SKM-1 (cell line): ENCODE data around the gene SLC12A1.

Source experiments
- DNase-seq: peaks from one replicate; lab custom pipeline; 2025; ENCODE audit not compliant: unreplicated experiment; lab: John Stamatoyannopoulos, UW

Gene SLC12A1

GRCh38 chr15:48205981-48206380 is at the start of gene SLC12A1:
TSS of gene SLC12A1 (plus strand) at chr15:48206302. CDS start at chr15:48207720, 1,418 bp downstream.
- no peak for DNase-seq

GRCh38 chr15:48168616-48169015 is 37.5 kb upstream of the SLC12A1 start:
- DNase-seq = no peak

GRCh38 chr15:48170981-48171380 is 35.1 kb upstream of the SLC12A1 start:
- no peak for DNase-seq

GRCh38 chr15:48175126-48175525 is 31.0 kb upstream of the SLC12A1 start:
- DNase-seq = no peak

GRCh38 chr15:48176112-48176511 is 30.0 kb upstream of the SLC12A1 start:
- DNase-seq = no peak

- DNase-seq = no peak
Measured at GRCh38 chr15:48176957-48177356, 29.1 kb upstream of the SLC12A1 start.

- DNase-seq = no peak
Measured at GRCh38 chr15:48177383-48177765, 28.7 kb upstream of the SLC12A1 start.

GRCh38 chr15:48177766-48178647 is 28.1 kb upstream of the SLC12A1 start, which contains the start of gene MYEF2:
TSS of gene MYEF2 (minus strand) at chr15:48178295. CDS start at chr15:48178237, 58 bp downstream.
- no peak for DNase-seq

- no peak for DNase-seq
Measured at GRCh38 chr15:48178648-48178931, 27.5 kb upstream of the SLC12A1 start.

- DNase-seq = no peak
Measured at GRCh38 chr15:48182749-48183148, 23.4 kb upstream of the SLC12A1 start.

GRCh38 chr15:48185529-48185928 is 20.6 kb upstream of the SLC12A1 start:
- no peak for DNase-seq

GRCh38 chr15:48186271-48186670 is 19.8 kb upstream of the SLC12A1 start:
- DNase-seq = no peak

- no peak for DNase-seq
Measured at GRCh38 chr15:48190932-48191573, 15.0 kb upstream of the SLC12A1 start.

- no peak for DNase-seq
Measured at GRCh38 chr15:48191574-48192225, 14.4 kb upstream of the SLC12A1 start, which contains the start of gene CTXN2. TSS of gene CTXN2 (plus strand) at chr15:48191665. CDS start at chr15:48201301, 9,636 bp downstream.

GRCh38 chr15:48202068-48202467 is 4.0 kb upstream of the SLC12A1 start:
- DNase-seq = no peak

- DNase-seq = no peak
Measured at GRCh38 chr15:48221261-48221660, 15.2 kb downstream of the SLC12A1 start.

GRCh38 chr15:48221885-48222284 is 15.8 kb downstream of the SLC12A1 start:
- no peak for DNase-seq

- DNase-seq = no peak
Measured at GRCh38 chr15:48222627-48223026, 16.5 kb downstream of the SLC12A1 start.

- DNase-seq = no peak
Measured at GRCh38 chr15:48225771-48226170, 19.7 kb downstream of the SLC12A1 start.

GRCh38 chr15:48230498-48230897 is 24.4 kb downstream of the SLC12A1 start:
- DNase-seq = no peak

GRCh38 chr15:48233246-48233645 is 27.1 kb downstream of the SLC12A1 start:
- no peak for DNase-seq

GRCh38 chr15:48239334-48239733 is 33.2 kb downstream of the SLC12A1 start:
- no peak for DNase-seq
